HG03175 (cell line): Measurements from ENCODE around the gene SCARB2.

Experiments
- ATAC-seq: cut with Tn5 transposase; IDR thresholded peaks from one replicate; pipeline ENCODE4 v1.9.1; 2021; ENCODE audit warnings: mild to moderate bottlenecking, moderate library complexity; ENCODE audit not compliant: unreplicated experiment

The SCARB2 gene

GRCh38 chr4:76200771-76201231 is 12.8 kb downstream of the SCARB2 start:
- no peak for ATAC-seq

GRCh38 chr4:76199664-76200211 is 13.9 kb downstream of the SCARB2 start:
- ATAC-seq = peak; percentile 92

- ATAC-seq = peak; percentile 44
Observed at GRCh38 chr4:76198411-76199237, 15.0 kb downstream of the SCARB2 start.

GRCh38 chr4:76197971-76198410 is 15.6 kb downstream of the SCARB2 start:
- no peak for ATAC-seq

GRCh38 chr4:76197031-76197743 is 16.4 kb downstream of the SCARB2 start:
- ATAC-seq = no peak

- ATAC-seq = no peak
Observed at GRCh38 chr4:76196376-76196775, 17.2 kb downstream of the SCARB2 start.

GRCh38 chr4:76195326-76195725 is 18.3 kb downstream of the SCARB2 start:
- ATAC-seq = no peak

- ATAC-seq = no peak
Observed at GRCh38 chr4:76194325-76194724, 19.3 kb downstream of the SCARB2 start.

- ATAC-seq = no peak
Observed at GRCh38 chr4:76192236-76192635, 21.4 kb downstream of the SCARB2 start.

GRCh38 chr4:76188557-76188956 is 25.1 kb downstream of the SCARB2 start:
- no peak for ATAC-seq

GRCh38 chr4:76188149-76188548 is 25.5 kb downstream of the SCARB2 start:
- ATAC-seq = no peak

GRCh38 chr4:76187152-76187551 is 26.5 kb downstream of the SCARB2 start:
- no peak for ATAC-seq

GRCh38 chr4:76182463-76182862 is 31.2 kb downstream of the SCARB2 start:
- ATAC-seq = no peak

GRCh38 chr4:76179398-76180318 is 34.0 kb downstream of the SCARB2 start:
- peak; percentile 85 for ATAC-seq

GRCh38 chr4:76178296-76178695 is 35.3 kb downstream of the SCARB2 start:
- no peak for ATAC-seq

GRCh38 chr4:76177709-76178108 is 35.9 kb downstream of the SCARB2 start:
- no peak for ATAC-seq

GRCh38 chr4:76175336-76175735 is 38.3 kb downstream of the SCARB2 start:
- no peak for ATAC-seq

GRCh38 chr4:76174216-76174615 is 39.4 kb downstream of the SCARB2 start:
- ATAC-seq = no peak

GRCh38 chr4:76168688-76169087 is 44.9 kb downstream of the SCARB2 start:
- no peak for ATAC-seq

GRCh38 chr4:76166480-76166879 is 47.1 kb downstream of the SCARB2 start:
- no peak for ATAC-seq

- no peak for ATAC-seq
Observed at GRCh38 chr4:76160355-76160754, 53.3 kb downstream of the SCARB2 start.
